ENCODE data around the gene C16orf90.

Gene C16orf90

GRCh38 chr16:3472878-3473595 is 22.3 kb downstream of the C16orf90 start:
- peaks cover 66% of the 10 kb centered on the region for H4K20me1 ChIP-seq (ENCODE audit: insufficient read depth, low read length)
- H3K9ac ChIP-seq (ENCODE audit: low read depth, low read length) = no peak overlapping the region
- no peak overlapping the region for H3K27ac ChIP-seq (ENCODE audit: low read length)
- no peak overlapping the region for H3K4me3 ChIP-seq (ENCODE audit: low read depth in 1 of 2, low read length in 2 of 2)
- DNase-seq = no peak
- no peaks in the 10 kb centered on the region for H3K9me3 ChIP-seq (ENCODE audit: insufficient read depth, low read length, severe bottlenecking)
- H3K4me1 ChIP-seq (ENCODE audit: insufficient read depth, low read length) = no peaks in the 10 kb centered on the region
- TF ChIP-seq EZH2 (IDR thresholded peaks at IDR 0.05; ENCODE audit: borderline replicate concordance, low read depth, low read length, severe bottlenecking) (no peak), CTCF (IDR thresholded peaks at IDR 0.05; ENCODE audit: borderline replicate concordance, extremely low read depth, low read length, poor library complexity, severe bottlenecking) (no peak)
- H3K36me3 ChIP-seq (ENCODE audit: insufficient read depth, low read length) = peaks cover 22% of the 10 kb centered on the region
- no peak overlapping the region for H3K4me2 ChIP-seq (ENCODE audit: insufficient read depth, low read length)
- no peaks in the 10 kb centered on the region for H3K27me3 ChIP-seq (ENCODE audit: insufficient read depth, low read length, poor library complexity)
- peaks cover 93% of the 10 kb centered on the region for H3K79me2 ChIP-seq (ENCODE audit: insufficient read depth, low read length)
- H2AFZ ChIP-seq (ENCODE audit: low read depth, low read length) = no peak overlapping the region
- no peak for ATAC-seq (ENCODE audit: insufficient read depth, low read depth)

GRCh38 chr16:3471518-3472176 is 23.6 kb downstream of the C16orf90 start:
- Histone ChIP-seq H3K4me3 (ENCODE audit: low read depth in 1 of 2, low read length in 2 of 2) (no peak overlapping the region), H3K79me2 (ENCODE audit: insufficient read depth, low read length) (peaks cover 99% of the 10 kb centered on the region), H3K4me2 (ENCODE audit: insufficient read depth, low read length) (no peak overlapping the region), H4K20me1 (ENCODE audit: insufficient read depth, low read length) (peaks cover 78% of the 10 kb centered on the region), H3K4me1 (ENCODE audit: insufficient read depth, low read length) (peaks cover 11% of the 10 kb centered on the region; the same call in 1 of the 2 replicates), H2AFZ (ENCODE audit: low read depth, low read length) (no peak overlapping the region), H3K27ac (ENCODE audit: low read length) (no peak overlapping the region), H3K27me3 (ENCODE audit: insufficient read depth, low read length, poor library complexity) (no peaks in the 10 kb centered on the region), H3K36me3 (ENCODE audit: insufficient read depth, low read length) (peaks cover 22% of the 10 kb centered on the region), H3K9me3 (ENCODE audit: insufficient read depth, low read length, severe bottlenecking) (no peaks in the 10 kb centered on the region), H3K9ac (ENCODE audit: low read depth, low read length) (no peak overlapping the region)
- TF ChIP-seq EZH2 (IDR thresholded peaks at IDR 0.05; ENCODE audit: borderline replicate concordance, low read depth, low read length, severe bottlenecking) = no peak
- ATAC-seq (ENCODE audit: insufficient read depth, low read depth) = no peak
- DNase-seq = no peak

- Histone ChIP-seq H3K4me1 (ENCODE audit: insufficient read depth, low read length) (peaks cover 16% of the 10 kb centered on the region; the same call in 1 of the 2 replicates), H3K4me2 (ENCODE audit: insufficient read depth, low read length) (no peak overlapping the region), H3K79me2 (ENCODE audit: insufficient read depth, low read length) (peaks cover 100% of the 10 kb centered on the region), H3K27me3 (ENCODE audit: insufficient read depth, low read length, poor library complexity) (no peaks in the 10 kb centered on the region), H3K4me3 (ENCODE audit: low read depth in 1 of 2, low read length in 2 of 2) (no peak overlapping the region), H3K9ac (ENCODE audit: low read depth, low read length) (no peak overlapping the region), H3K9me3 (ENCODE audit: insufficient read depth, low read length, severe bottlenecking) (no peaks in the 10 kb centered on the region), H2AFZ (ENCODE audit: low read depth, low read length) (no peak overlapping the region), H3K27ac (ENCODE audit: low read length) (no peak overlapping the region), H3K36me3 (ENCODE audit: insufficient read depth, low read length) (peaks cover 30% of the 10 kb centered on the region), H4K20me1 (ENCODE audit: insufficient read depth, low read length) (peaks cover 80% of the 10 kb centered on the region)
- no peak for DNase-seq
- TF ChIP-seq EZH2 (IDR thresholded peaks at IDR 0.05; ENCODE audit: borderline replicate concordance, low read depth, low read length, severe bottlenecking) (no peak), CTCF (IDR thresholded peaks at IDR 0.05; ENCODE audit: borderline replicate concordance, extremely low read depth, low read length, poor library complexity, severe bottlenecking) (no peak)
- no peak for ATAC-seq (ENCODE audit: insufficient read depth, low read depth)
Observed at GRCh38 chr16:3470723-3471122, 24.6 kb downstream of the C16orf90 start.

- H3K4me1 ChIP-seq (ENCODE audit: insufficient read depth, low read length) = peaks cover 19% of the 10 kb centered on the region; the same call in 1 of the 2 replicates
- H3K79me2 ChIP-seq (ENCODE audit: insufficient read depth, low read length) = peaks cover 100% of the 10 kb centered on the region
- peaks cover 33% of the 10 kb centered on the region for H3K36me3 ChIP-seq (ENCODE audit: insufficient read depth, low read length)
- no peak overlapping the region for H3K4me3 ChIP-seq (ENCODE audit: low read depth in 1 of 2, low read length in 2 of 2)
- no peaks in the 10 kb centered on the region for H3K27me3 ChIP-seq (ENCODE audit: insufficient read depth, low read length, poor library complexity)
- DNase-seq (no peak), ATAC-seq (ENCODE audit: insufficient read depth, low read depth) (no peak)
- H4K20me1 ChIP-seq (ENCODE audit: insufficient read depth, low read length) = peaks cover 81% of the 10 kb centered on the region
- no peak overlapping the region for H3K9ac ChIP-seq (ENCODE audit: low read depth, low read length)
- TF ChIP-seq CTCF (IDR thresholded peaks at IDR 0.05; ENCODE audit: borderline replicate concordance, extremely low read depth, low read length, poor library complexity, severe bottlenecking) = no peak
- no peak for TF ChIP-seq EZH2 (IDR thresholded peaks at IDR 0.05; ENCODE audit: borderline replicate concordance, low read depth, low read length, severe bottlenecking)
- no peak overlapping the region for H3K4me2 ChIP-seq (ENCODE audit: insufficient read depth, low read length)
- no peak overlapping the region for H3K27ac ChIP-seq (ENCODE audit: low read length)
- no peaks in the 10 kb centered on the region for H3K9me3 ChIP-seq (ENCODE audit: insufficient read depth, low read length, severe bottlenecking)
- H2AFZ ChIP-seq (ENCODE audit: low read depth, low read length) = no peak overlapping the region
Observed at GRCh38 chr16:3469736-3470135, 25.6 kb downstream of the C16orf90 start.
